H1 (cell line): ENCODE data around the gene TFAP2E.

Experiments used
- CREB1 ChIP-seq: IDR thresholded peaks from 2 replicates; pipeline ENCODE4 v1.6.1; 2012; ENCODE audit warnings: inconsistent platforms
- GTF2F1 ChIP-seq: IDR thresholded peaks from 2 replicates; pipeline ENCODE4 v1.6.1; 2012; ENCODE audit warnings: low read depth, low read length, improper control_type of control experiment, borderline replicate concordance
- JUN ChIP-seq: IDR thresholded peaks from 2 replicates; pipeline ENCODE4 v1.6.1; 2011; ENCODE audit warnings: low read depth, mild to moderate bottlenecking, improper control_type of control experiment, low read length
- KDM4A ChIP-seq: IDR thresholded peaks from one replicate; pipeline ENCODE4 v1.7.1; 2012; ENCODE audit warnings: low read depth, mild to moderate bottlenecking, moderate library complexity, low read length, inconsistent platforms; ENCODE audit not compliant: severe bottlenecking
- POLR2A ChIP-seq, 2 experiments: IDR thresholded peaks; 1 replicate in 1 of 2; 2 replicates in 1 of 2; pipeline ENCODE4 v1.6.1; 2011; ENCODE audit warnings: low read depth in 2 of 2, low read length in 2 of 2, mild to moderate bottlenecking in 2 of 2; ENCODE audit errors: control extremely low read depth in 1 of 2
- POLR2AphosphoS5 ChIP-seq: IDR thresholded peaks from 2 replicates; pipeline ENCODE4 v1.6.1; 2011; ENCODE audit warnings: low read depth, low read length
- SP1 ChIP-seq: IDR thresholded peaks from 2 replicates; pipeline ENCODE4 v1.6.1; 2011; ENCODE audit warnings: low read depth, low read length
- TF ChIP-seq, protein P1 (sequence below), 3 experiments: IDR thresholded peaks; 1 replicate in 2 of 3; 2 replicates in 1 of 3; pipeline versions ENCODE4 v1.5.1 to v1.6.1; 2011; ENCODE audit warnings: low read length in 3 of 3, mild to moderate bottlenecking in 3 of 3, inconsistent platforms in 2 of 3, low read depth in 1 of 3, moderate library complexity in 1 of 3; ENCODE audit not compliant: insufficient read depth in 1 of 3; ENCODE audit errors: control extremely low read depth in 1 of 3

DNA sequence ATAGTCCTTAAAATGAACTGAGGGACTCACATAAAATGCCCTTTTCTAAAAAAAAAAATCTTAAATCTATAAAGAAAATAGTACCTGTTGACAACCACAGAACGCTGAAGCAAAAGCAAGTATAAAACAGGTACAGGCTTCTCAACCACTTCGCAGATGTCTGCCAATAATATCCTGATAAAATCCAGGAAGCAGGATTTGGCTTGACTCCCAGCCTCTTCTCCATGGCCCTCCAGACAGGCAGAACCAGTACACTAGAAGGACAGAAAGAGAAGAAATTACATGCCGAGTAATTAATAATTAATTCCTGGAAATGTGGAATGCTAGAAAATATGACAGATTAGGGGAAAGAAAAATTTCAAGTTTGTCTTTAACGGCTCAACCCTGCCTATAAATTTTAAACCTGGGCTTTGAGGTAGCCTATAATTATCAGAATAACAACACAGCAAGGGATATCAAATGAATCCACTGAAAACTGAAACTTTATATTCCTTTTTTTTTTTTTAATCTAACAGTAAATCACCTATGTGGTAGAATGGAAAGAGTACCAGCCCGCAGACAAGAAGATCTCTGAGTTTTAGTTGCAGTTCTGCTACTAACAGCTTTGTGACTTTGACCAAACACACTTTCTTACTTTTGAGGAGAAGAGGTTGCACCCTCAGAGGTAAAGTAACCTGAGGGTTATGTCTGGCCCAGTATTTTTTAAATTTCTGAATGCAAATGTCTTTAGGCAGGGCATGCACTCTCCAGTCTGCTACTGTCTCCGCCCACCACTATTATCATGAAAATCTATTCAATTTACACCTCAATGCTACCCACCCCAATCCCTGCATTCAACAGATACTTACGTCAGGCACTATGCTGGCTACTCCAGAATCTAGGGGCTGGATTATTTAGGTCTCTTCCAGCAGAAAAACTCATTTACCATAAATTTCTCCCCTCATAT is 18.6 kb upstream of the TFAP2E start:
- TF ChIP-seq POLR2A (IDR thresholded peaks at IDR 0.05; ENCODE audit: control extremely low read depth in 1 of 2, low read depth in 2 of 2, low read length in 2 of 2) (peak; percentile 40 to 72), CREB1 (peak; percentile 46; the same call in 1 of the 2 replicates), GTF2F1 (no peak), POLR2AphosphoS5 (no peak), SP1 (peak; percentile 73; the same call in 1 of the 2 replicates), JUN (no peak), KDM4A (no peak)
- TF ChIP-seq, protein P1, sequence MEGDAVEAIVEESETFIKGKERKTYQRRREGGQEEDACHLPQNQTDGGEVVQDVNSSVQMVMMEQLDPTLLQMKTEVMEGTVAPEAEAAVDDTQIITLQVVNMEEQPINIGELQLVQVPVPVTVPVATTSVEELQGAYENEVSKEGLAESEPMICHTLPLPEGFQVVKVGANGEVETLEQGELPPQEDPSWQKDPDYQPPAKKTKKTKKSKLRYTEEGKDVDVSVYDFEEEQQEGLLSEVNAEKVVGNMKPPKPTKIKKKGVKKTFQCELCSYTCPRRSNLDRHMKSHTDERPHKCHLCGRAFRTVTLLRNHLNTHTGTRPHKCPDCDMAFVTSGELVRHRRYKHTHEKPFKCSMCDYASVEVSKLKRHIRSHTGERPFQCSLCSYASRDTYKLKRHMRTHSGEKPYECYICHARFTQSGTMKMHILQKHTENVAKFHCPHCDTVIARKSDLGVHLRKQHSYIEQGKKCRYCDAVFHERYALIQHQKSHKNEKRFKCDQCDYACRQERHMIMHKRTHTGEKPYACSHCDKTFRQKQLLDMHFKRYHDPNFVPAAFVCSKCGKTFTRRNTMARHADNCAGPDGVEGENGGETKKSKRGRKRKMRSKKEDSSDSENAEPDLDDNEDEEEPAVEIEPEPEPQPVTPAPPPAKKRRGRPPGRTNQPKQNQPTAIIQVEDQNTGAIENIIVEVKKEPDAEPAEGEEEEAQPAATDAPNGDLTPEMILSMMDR (IDR thresholded peaks at IDR 0.05; ENCODE audit: control extremely low read depth in 1 of 3, insufficient read depth in 1 of 3, low read depth in 1 of 3, low read length in 3 of 3): no peak
